ENCODE results near the gene UBE3C.

- TF ChIP-seq, protein P1, sequence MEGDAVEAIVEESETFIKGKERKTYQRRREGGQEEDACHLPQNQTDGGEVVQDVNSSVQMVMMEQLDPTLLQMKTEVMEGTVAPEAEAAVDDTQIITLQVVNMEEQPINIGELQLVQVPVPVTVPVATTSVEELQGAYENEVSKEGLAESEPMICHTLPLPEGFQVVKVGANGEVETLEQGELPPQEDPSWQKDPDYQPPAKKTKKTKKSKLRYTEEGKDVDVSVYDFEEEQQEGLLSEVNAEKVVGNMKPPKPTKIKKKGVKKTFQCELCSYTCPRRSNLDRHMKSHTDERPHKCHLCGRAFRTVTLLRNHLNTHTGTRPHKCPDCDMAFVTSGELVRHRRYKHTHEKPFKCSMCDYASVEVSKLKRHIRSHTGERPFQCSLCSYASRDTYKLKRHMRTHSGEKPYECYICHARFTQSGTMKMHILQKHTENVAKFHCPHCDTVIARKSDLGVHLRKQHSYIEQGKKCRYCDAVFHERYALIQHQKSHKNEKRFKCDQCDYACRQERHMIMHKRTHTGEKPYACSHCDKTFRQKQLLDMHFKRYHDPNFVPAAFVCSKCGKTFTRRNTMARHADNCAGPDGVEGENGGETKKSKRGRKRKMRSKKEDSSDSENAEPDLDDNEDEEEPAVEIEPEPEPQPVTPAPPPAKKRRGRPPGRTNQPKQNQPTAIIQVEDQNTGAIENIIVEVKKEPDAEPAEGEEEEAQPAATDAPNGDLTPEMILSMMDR (IDR thresholded peaks at IDR 0.05; ENCODE audit: low read length): no peak
- TF ChIP-seq EZH2phosphoT487 (IDR thresholded peaks at IDR 0.05; ENCODE audit: low read length) (no peak), EZH2 (optimal IDR thresholded peaks at IDR 0.05; ENCODE audit: low read depth, low read length) (no peak)
Observed at GRCh38 chr7:157204134-157204533, 65.4 kb downstream of the UBE3C start.

Data from MM.1S (cell line).